ENCODE results near the gene ACTRT3. TPM values are rescaled to one million over a fixed set of nuclear protein-coding genes. Genes with fewer than 3 reads are reported as not detected.

Gene ACTRT3
- total and polyA plus RNA-seq, 4 donors: 1.3 to 2.3 (median 1.5) TPM

- H3K36me3 ChIP-seq (ENCODE audit: control insufficient read depth in 4 of 4, insufficient read depth in 3 of 4, low read depth in 1 of 4, low read length in 3 of 4): no peaks in the 10 kb centered on the region
- peak overlapping the region; percentile 49 to 92 for H3K9ac ChIP-seq (ENCODE audit: low read depth in 1 of 2, low read length in 2 of 2)
- peak overlapping the region; percentile 88 to 93 for H3K27ac ChIP-seq (ENCODE audit: low read depth in 1 of 2, low read length in 2 of 2)
- under 1% methylated on average over 46 of the region's 46 CpGs for WGBS
- H3K27me3 ChIP-seq (ENCODE audit: control insufficient read depth in 4 of 4, insufficient read depth in 4 of 4, low read length in 3 of 4): no peaks in the 10 kb centered on the region
- no peak for TF ChIP-seq ZBTB33 (IDR thresholded peaks at IDR 0.05)
- no peak for TF ChIP-seq FOXA2 (IDR thresholded peaks at IDR 0.05)
- H3K4me1 ChIP-seq (ENCODE audit: control insufficient read depth in 4 of 4, insufficient read depth in 4 of 4, low read length in 3 of 4): peaks cover 0 to 7% (median under 1%) of the 10 kb centered on the region in 4 donors
- no peaks in the 10 kb centered on the region for H3K9me3 ChIP-seq (ENCODE audit: control insufficient read depth in 4 of 4, low read length in 3 of 4)
- DNase-seq (ENCODE audit: low spot score): peak; percentile 72
- H3K4me3 ChIP-seq (ENCODE audit: low read depth in 1 of 3, low read length in 3 of 3): peak overlapping the region; percentile 74 to 92 (median 78)
These were observed 5.0 kb downstream of the ACTRT3 start for GRCh38 chr3:169764312-169764881.

- H3K4me3 ChIP-seq (ENCODE audit: low read depth in 1 of 3, low read length in 3 of 3): no peak overlapping the region
- no peak overlapping the region for H3K27ac ChIP-seq (ENCODE audit: low read depth in 1 of 2, low read length in 2 of 2)
- H3K4me1 ChIP-seq (ENCODE audit: control insufficient read depth in 4 of 4, insufficient read depth in 4 of 4, low read length in 3 of 4): peaks cover 0 to 7% (median under 1%) of the 10 kb centered on the region in 4 donors
- H3K9ac ChIP-seq (ENCODE audit: low read depth in 1 of 2, low read length in 2 of 2): no peak overlapping the region
- peaks cover 0 to 6% (median 0%) of the 10 kb centered on the region in 4 donors for H3K27me3 ChIP-seq (ENCODE audit: control insufficient read depth in 4 of 4, insufficient read depth in 4 of 4, low read length in 3 of 4)
- H3K9me3 ChIP-seq (ENCODE audit: control insufficient read depth in 4 of 4, low read length in 3 of 4): no peaks in the 10 kb centered on the region
- DNase-seq (ENCODE audit: low spot score): no peak
- no peaks in the 10 kb centered on the region for H3K36me3 ChIP-seq (ENCODE audit: control insufficient read depth in 4 of 4, insufficient read depth in 3 of 4, low read depth in 1 of 4, low read length in 3 of 4)
- 88% methylated on average over 4 of the region's 4 CpGs for WGBS
- TF ChIP-seq EGR1 (IDR thresholded peaks at IDR 0.05; ENCODE audit: low read depth in 2 of 2) (no peak), JUND (IDR thresholded peaks at IDR 0.05) (no peak), REST (IDR thresholded peaks at IDR 0.05) (no peak), RXRA (IDR thresholded peaks at IDR 0.05) (no peak), YY1 (IDR thresholded peaks at IDR 0.05) (no peak), RAD21 (IDR thresholded peaks at IDR 0.05) (no peak), ATF3 (IDR thresholded peaks at IDR 0.05) (no peak), ZBTB33 (IDR thresholded peaks at IDR 0.05) (no peak), HNF4G (IDR thresholded peaks at IDR 0.05) (no peak), HNF4A (conservative IDR thresholded peaks at IDR 0.05) (no peak), FOXA2 (IDR thresholded peaks at IDR 0.05) (no peak), NR2F2 (IDR thresholded peaks at IDR 0.05) (no peak), CTCF (IDR thresholded peaks at IDR 0.05; ENCODE audit: low read depth, low read length, missing input control) (no peak), SP1 (IDR thresholded peaks at IDR 0.05) (no peak)
These were observed 8.9 kb downstream of the ACTRT3 start for GRCh38 chr3:169760479-169760878.
